Bronchial epithelial cell (primary cell): ENCODE measurements around the gene LDLRAD4. TPM values are rescaled to one million over a fixed set of nuclear protein-coding genes. Genes with fewer than 3 reads are reported as not detected.

Source experiments
- DNase-seq: peaks from one replicate; pipeline ENCODE4 v3.0.0-alpha.2; 2010; ENCODE audit warnings: low read depth
- FAIRE-seq: peaks from 2 replicates; lab custom pipeline; 2011; peaks lifted over from hg19 to GRCh38; lab: Jason Lieb, UNC
- H3K27me3 ChIP-seq: 2 replicates; pipeline ENCODE4 v1.5.1; 2011; ENCODE audit warnings: low read length; ENCODE audit not compliant: control insufficient read depth, insufficient read depth
- H3K36me3 ChIP-seq: 2 replicates; pipeline ENCODE4 v1.5.1; 2011; ENCODE audit warnings: low read length; ENCODE audit not compliant: control insufficient read depth, insufficient read depth
- H3K4me3 ChIP-seq: 2 replicates; pipeline ENCODE4 v1.5.1; 2011; ENCODE audit warnings: mild to moderate bottlenecking, low read depth, low read length, control low read depth
- CTCF ChIP-seq: IDR thresholded peaks from 2 replicates; pipeline ENCODE4 v1.5.1; 2011; ENCODE audit warnings: mild to moderate bottlenecking, moderate library complexity, low read length, control low read depth, inconsistent platforms; ENCODE audit not compliant: insufficient read depth, severe bottlenecking
- total RNA-seq: library from RNA; depleted of rRNA; stranded (reverse); fragments of >200 nt; gene quantifications from 2 replicates; pipeline ENCODE4 v1.2.1, GENCODE V29; 2014

The LDLRAD4 gene
- total RNA-seq, 1 donor from 2014 or later = not detected

- H3K4me3 ChIP-seq = no peak overlapping the region
- no peak for FAIRE-seq
These were observed 202.6 kb downstream of the LDLRAD4 start for GRCh38 chr18:13420969-13421686.

GRCh38 chr18:13422541-13423147, 204.1 kb downstream of the LDLRAD4 start:
- TF ChIP-seq CTCF = no peak
- Histone ChIP-seq H3K27me3 (no peaks in the 10 kb centered on the region), H3K4me3 (no peak overlapping the region), H3K36me3 (no peaks in the 10 kb centered on the region)
- DNase-seq (no peak), FAIRE-seq (no peak)

More at GRCh38 chr18:13420969-13421686, 202.6 kb downstream of the LDLRAD4 start:
- TF ChIP-seq CTCF = no peak
- H3K36me3 ChIP-seq = no peaks in the 10 kb centered on the region
- no peaks in the 10 kb centered on the region for H3K27me3 ChIP-seq
- no peak for DNase-seq

GRCh38 chr18:13423352-13423751, 204.8 kb downstream of the LDLRAD4 start:
- Histone ChIP-seq H3K4me3 (no peak overlapping the region), H3K36me3 (no peaks in the 10 kb centered on the region), H3K27me3 (no peaks in the 10 kb centered on the region)
- FAIRE-seq = no peak
- TF ChIP-seq CTCF = no peak
- DNase-seq = no peak

GRCh38 chr18:13424363-13424762, 205.8 kb downstream of the LDLRAD4 start:
- DNase-seq (no peak), FAIRE-seq (no peak)
- H3K27me3 ChIP-seq = no peaks in the 10 kb centered on the region
- H3K4me3 ChIP-seq = no peak overlapping the region
- no peaks in the 10 kb centered on the region for H3K36me3 ChIP-seq
- no peak for TF ChIP-seq CTCF

- Histone ChIP-seq H3K27me3 (no peaks in the 10 kb centered on the region), H3K4me3 (no peak overlapping the region), H3K36me3 (no peaks in the 10 kb centered on the region)
- no peak for TF ChIP-seq CTCF
- FAIRE-seq (no peak), DNase-seq (no peak)
These were observed 207.0 kb downstream of the LDLRAD4 start for GRCh38 chr18:13425357-13426091.
